H9 (cell line): Measurements from ENCODE around the gene TST. TPM values are rescaled to one million over a fixed set of nuclear protein-coding genes. Genes with fewer than 3 reads are reported as not detected.

ENCODE experiments used
- DNase-seq: peaks from one replicate; pipeline ENCODE4 v3.0.0-alpha.2; 2017
- H2AFZ ChIP-seq: one replicate; pipeline ENCODE4 v1.6.1; 2013; ENCODE audit warnings: mild to moderate bottlenecking, low read length, control low read depth, moderate library complexity
- H2AK5ac ChIP-seq: 2 replicates; pipeline ENCODE4 v1.6.1; 2013; ENCODE audit warnings: low read length, control low read depth, mixed read lengths; ENCODE audit not compliant: insufficient read length
- H2BK120ac ChIP-seq: one replicate; pipeline ENCODE4 v1.6.1; 2013; ENCODE audit warnings: low read depth, mild to moderate bottlenecking, low read length, control low read depth, inconsistent platforms; ENCODE audit not compliant: poor library complexity, severe bottlenecking
- H2BK12ac ChIP-seq: 2 replicates; pipeline ENCODE4 v1.6.1; 2013; ENCODE audit warnings: low read length, control low read depth, mixed read lengths, low read depth; ENCODE audit not compliant: insufficient read length
- H2BK15ac ChIP-seq: 2 replicates; pipeline ENCODE4 v1.6.1; 2013; ENCODE audit warnings: low read depth, low read length, control low read depth
- H2BK20ac ChIP-seq: one replicate; pipeline ENCODE4 v1.6.1; 2013; ENCODE audit warnings: low read depth, mild to moderate bottlenecking, low read length, control low read depth, inconsistent platforms; ENCODE audit not compliant: poor library complexity, severe bottlenecking
- H2BK5ac ChIP-seq: 2 replicates; pipeline ENCODE4 v1.6.1; 2013; ENCODE audit warnings: low read length, control low read depth, mixed read lengths; ENCODE audit not compliant: insufficient read length
- H3K14ac ChIP-seq: 2 replicates; pipeline ENCODE4 v1.6.1; 2013; ENCODE audit warnings: low read length, control low read depth; ENCODE audit not compliant: insufficient read depth
- H3K18ac ChIP-seq: 2 replicates; pipeline ENCODE4 v1.6.1; 2013; ENCODE audit warnings: low read depth, mild to moderate bottlenecking, mixed read lengths, low read length, control low read depth; ENCODE audit not compliant: insufficient read length
- H3K23ac ChIP-seq: 2 replicates; pipeline ENCODE4 v1.6.1; 2013; ENCODE audit warnings: low read length, control low read depth, mixed read lengths, low read depth; ENCODE audit not compliant: insufficient read length
- H3K23me2 ChIP-seq: 2 replicates; pipeline ENCODE4 v1.6.1; 2013; ENCODE audit warnings: low read depth, mild to moderate bottlenecking, mixed read lengths, low read length, control low read depth; ENCODE audit not compliant: insufficient read length, poor library complexity, severe bottlenecking
- H3K27ac ChIP-seq: 2 replicates; pipeline ENCODE4 v1.5.1; 2013; ENCODE audit warnings: low read length, control low read depth, mixed read lengths, low read depth; ENCODE audit not compliant: insufficient read length
- H3K27me3 ChIP-seq: 2 replicates; pipeline ENCODE4 v1.6.1; 2013; ENCODE audit warnings: low read length, control low read depth, inconsistent platforms; ENCODE audit not compliant: insufficient read depth
- H3K4ac ChIP-seq: 2 replicates; pipeline ENCODE4 v1.6.1; 2013; ENCODE audit warnings: low read depth, mild to moderate bottlenecking, control low read depth, inconsistent platforms, low read length, moderate library complexity
- H3K4me1 ChIP-seq: 2 replicates; pipeline ENCODE4 v1.6.1; 2013; ENCODE audit warnings: low read length, control low read depth, inconsistent platforms; ENCODE audit not compliant: insufficient read depth
- H3K4me2 ChIP-seq: 2 replicates; pipeline ENCODE4 v1.6.1; 2013; ENCODE audit warnings: low read length, control low read depth, mixed read lengths; ENCODE audit not compliant: insufficient read length, insufficient read depth
- H3K56ac ChIP-seq: 2 replicates; pipeline ENCODE4 v1.6.1; 2013; ENCODE audit warnings: low read depth, mild to moderate bottlenecking, mixed read lengths, low read length, control low read depth; ENCODE audit not compliant: insufficient read length
- H3K79me1 ChIP-seq: 2 replicates; pipeline ENCODE4 v1.6.1; 2013; ENCODE audit warnings: low read depth, mild to moderate bottlenecking, moderate library complexity, low read length, control low read depth, inconsistent platforms; ENCODE audit not compliant: insufficient read depth, poor library complexity, severe bottlenecking
- H3K79me2 ChIP-seq: 2 replicates; pipeline ENCODE4 v1.6.1; 2013; ENCODE audit warnings: low read length, control low read depth, inconsistent platforms; ENCODE audit not compliant: insufficient read depth
- H3K9ac ChIP-seq: 2 replicates; pipeline ENCODE4 v1.6.1; 2013; ENCODE audit warnings: low read length, control low read depth, mixed read lengths; ENCODE audit not compliant: insufficient read length; ENCODE audit errors: extremely low read depth
- H3K9me3 ChIP-seq: one replicate; pipeline ENCODE4 v1.6.1; 2013; ENCODE audit warnings: low read depth, low read length, inconsistent platforms; ENCODE audit not compliant: control insufficient read depth
- H3T11ph ChIP-seq: one replicate; pipeline ENCODE4 v1.6.1; 2013; ENCODE audit warnings: mild to moderate bottlenecking, low read length, control low read depth, inconsistent platforms
- H4K20me1 ChIP-seq: one replicate; pipeline ENCODE4 v1.6.1; 2013; ENCODE audit not compliant: control insufficient read depth, insufficient read length, insufficient read depth
- H4K5ac ChIP-seq: 2 replicates; pipeline ENCODE4 v1.6.1; 2013; ENCODE audit warnings: low read depth, mild to moderate bottlenecking, mixed read lengths, low read length, control low read depth; ENCODE audit not compliant: insufficient read length
- H4K8ac ChIP-seq: replicated peaks from 2 replicates; pipeline ENCODE4 v1.6.1; 2013; ENCODE audit warnings: low read length, control low read depth, mixed read lengths, low read depth; ENCODE audit not compliant: insufficient read length
- H4K91ac ChIP-seq: 2 replicates; pipeline ENCODE4 v1.6.1; 2013; ENCODE audit warnings: low read depth, mild to moderate bottlenecking, moderate library complexity, mixed read lengths, low read length, control low read depth; ENCODE audit not compliant: insufficient read length
- H3K27ac Mint-ChIP-seq, 3 experiments: 2 replicates in 2 of 3; 3 replicates in 1 of 3; pipeline ENCODE4 v1.8.0; 2020 to 2021; ENCODE audit warnings: mixed read lengths in 3 of 3, mild to moderate bottlenecking in 1 of 3, moderate library complexity in 1 of 3
- H3K27me3 Mint-ChIP-seq: 2 replicates; pipeline ENCODE4 v1.8.0; 2021; ENCODE audit warnings: low read depth, mild to moderate bottlenecking, moderate library complexity, mixed read lengths
- H3K36me3 Mint-ChIP-seq, 3 experiments: 2 replicates in 2 of 3; 3 replicates in 1 of 3; pipeline ENCODE4 v1.8.0; 2020 to 2021; ENCODE audit warnings: low read depth in 3 of 3, mixed read lengths in 3 of 3; ENCODE audit not compliant: insufficient read depth in 1 of 3
- H3K4me1 Mint-ChIP-seq, 2 experiments: 2 replicates each; pipeline ENCODE4 v1.8.0; 2020; ENCODE audit warnings: mixed read lengths in 2 of 2
- H3K4me3 Mint-ChIP-seq, 2 experiments: 2 replicates in 1 of 2; 3 replicates in 1 of 2; pipeline ENCODE4 v1.8.0; 2020 to 2021; ENCODE audit warnings: mild to moderate bottlenecking in 2 of 2, mixed read lengths in 2 of 2, moderate library complexity in 1 of 2
- H3K9me3 Mint-ChIP-seq, 2 experiments: 2 replicates in 1 of 2; 3 replicates in 1 of 2; pipeline ENCODE4 v1.8.0; 2020; ENCODE audit warnings: mild to moderate bottlenecking in 2 of 2, mixed read lengths in 2 of 2, moderate library complexity in 1 of 2
- WGBS: extraction: QIAGEN DNeasy Blood & Tissue Kit; methylation state at CpG from one replicate; pipeline ENCODE4 v1.1.7; 2013; ENCODE audit warnings: missing lambda C conversion rate, low lambda C conversion rate, mixed read lengths; ENCODE audit not compliant: insufficient read length; ENCODE audit errors: extremely low coverage; 5-methylcytosine and 5-hydroxymethylcytosine counted together
- total RNA-seq: library from RNA; stranded (reverse); gene quantifications from 2 replicates; pipeline ENCODE4 v1.2.1, GENCODE V29; 2021
- TF ChIP-seq, protein P1 (sequence below): fragments of 200-600 bp; sonication (generic); conservative IDR thresholded peaks from 3 replicates; pipeline ENCODE4 v1.8.0; 2021; ENCODE audit warnings: antibody characterized with exemption, mild to moderate bottlenecking

TST gene
- total RNA-seq, 1 experiment from 2014 or later, result 31.9 TPM

DNA sequence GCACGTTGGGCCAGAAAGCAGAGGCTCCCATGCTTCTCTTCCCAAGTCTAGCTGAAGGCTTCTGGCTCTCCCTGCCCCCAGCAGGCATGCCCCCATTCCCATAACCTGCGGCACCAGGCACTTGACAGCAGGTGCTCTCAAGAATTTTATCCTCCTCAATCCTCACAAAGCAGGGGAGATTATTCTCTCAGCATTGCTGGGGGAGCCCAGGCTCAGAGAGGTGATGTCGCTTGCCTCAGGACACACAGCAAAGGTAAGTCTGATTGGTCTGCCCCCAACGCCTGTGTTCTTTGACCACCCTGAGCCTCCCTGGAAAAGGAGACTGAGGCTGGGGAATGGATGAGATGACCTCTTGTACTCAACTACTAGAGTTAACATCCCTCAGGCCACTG lies 4.8 kb downstream of the TST start:
- H3K9ac ChIP-seq, result no peak overlapping the region
- H3K4ac ChIP-seq, result no peak overlapping the region
- H3K18ac ChIP-seq, result no peak overlapping the region
- H4K5ac ChIP-seq, result no peak overlapping the region
- no peak overlapping the region for H2AK5ac ChIP-seq
- Mint-ChIP-seq H3K27me3 (peaks cover 7% of the 10 kb centered on the region), H3K9me3 (no peaks in the 10 kb centered on the region), H3K4me3 (no peak overlapping the region), H3K27ac (no peak overlapping the region), H3K4me1 (peaks cover 12 to 16% of the 10 kb centered on the region in 2 experiments), H3K36me3 (peaks cover 5 to 14% (median 13%) of the 10 kb centered on the region in 3 experiments; a peak in 6 of 7 replicates)
- peaks cover 3% of the 10 kb centered on the region for H4K20me1 ChIP-seq
- TF ChIP-seq, protein P1, sequence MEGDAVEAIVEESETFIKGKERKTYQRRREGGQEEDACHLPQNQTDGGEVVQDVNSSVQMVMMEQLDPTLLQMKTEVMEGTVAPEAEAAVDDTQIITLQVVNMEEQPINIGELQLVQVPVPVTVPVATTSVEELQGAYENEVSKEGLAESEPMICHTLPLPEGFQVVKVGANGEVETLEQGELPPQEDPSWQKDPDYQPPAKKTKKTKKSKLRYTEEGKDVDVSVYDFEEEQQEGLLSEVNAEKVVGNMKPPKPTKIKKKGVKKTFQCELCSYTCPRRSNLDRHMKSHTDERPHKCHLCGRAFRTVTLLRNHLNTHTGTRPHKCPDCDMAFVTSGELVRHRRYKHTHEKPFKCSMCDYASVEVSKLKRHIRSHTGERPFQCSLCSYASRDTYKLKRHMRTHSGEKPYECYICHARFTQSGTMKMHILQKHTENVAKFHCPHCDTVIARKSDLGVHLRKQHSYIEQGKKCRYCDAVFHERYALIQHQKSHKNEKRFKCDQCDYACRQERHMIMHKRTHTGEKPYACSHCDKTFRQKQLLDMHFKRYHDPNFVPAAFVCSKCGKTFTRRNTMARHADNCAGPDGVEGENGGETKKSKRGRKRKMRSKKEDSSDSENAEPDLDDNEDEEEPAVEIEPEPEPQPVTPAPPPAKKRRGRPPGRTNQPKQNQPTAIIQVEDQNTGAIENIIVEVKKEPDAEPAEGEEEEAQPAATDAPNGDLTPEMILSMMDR, result no peak
- no peaks in the 10 kb centered on the region for H3K27me3 ChIP-seq
- H2BK5ac ChIP-seq, result no peak overlapping the region
- H2BK120ac ChIP-seq, result no peak overlapping the region
- no peak overlapping the region for H3K56ac ChIP-seq
- H2AFZ ChIP-seq, result no peak overlapping the region
- no peak overlapping the region for H3K14ac ChIP-seq
- peaks cover 2% of the 10 kb centered on the region; the same call in 1 of the 2 replicates for H3K79me2 ChIP-seq
- no peak overlapping the region for H2BK12ac ChIP-seq
- no peak for DNase-seq
- no peak overlapping the region for H3K23ac ChIP-seq
- no peak overlapping the region for H2BK15ac ChIP-seq
- H2BK20ac ChIP-seq, result no peak overlapping the region
- H3T11ph ChIP-seq, result no peak overlapping the region
- H3K4me1 ChIP-seq, result peaks cover 6% of the 10 kb centered on the region; the same call in 1 of the 2 replicates
- H3K79me1 ChIP-seq, result no peaks in the 10 kb centered on the region
- H4K8ac ChIP-seq, result no peak overlapping the region
- no peak overlapping the region for H3K4me2 ChIP-seq
- H4K91ac ChIP-seq, result no peak overlapping the region
- no CpG with 5 or more reads among the region's 4 CpGs for WGBS
- no peaks in the 10 kb centered on the region for H3K9me3 ChIP-seq
- H3K27ac ChIP-seq, result no peak overlapping the region
- H3K23me2 ChIP-seq, result peaks cover 3% of the 10 kb centered on the region
